Fibroblast of lung (primary cell): Measurements from ENCODE around the gene DUSP23. TPM values are rescaled to one million over a fixed set of nuclear protein-coding genes. Genes with fewer than 3 reads are reported as not detected.

Experiments used
- DNase-seq, 2 donors: peaks; one replicate each; pipeline versions ENCODE4 v3.0.0 to v3.0.0-alpha.2; 2010; ENCODE audit warnings: low read depth in 2 of 2
- H2AFZ ChIP-seq: 2 replicates; pipeline ENCODE4 v1.5.1; 2012; ENCODE audit warnings: low read length, control low read depth, inconsistent platforms
- H3K27ac ChIP-seq: 2 replicates; pipeline ENCODE4 v1.5.1; 2011; ENCODE audit warnings: low read length, control low read depth; ENCODE audit not compliant: insufficient read depth
- H3K27me3 ChIP-seq: 2 replicates; pipeline ENCODE4 v1.5.1; 2011; ENCODE audit warnings: mild to moderate bottlenecking, low read length; ENCODE audit not compliant: control insufficient read depth, insufficient read depth
- H3K36me3 ChIP-seq: 2 replicates; pipeline ENCODE4 v1.5.1; 2011; ENCODE audit warnings: low read length; ENCODE audit not compliant: control insufficient read depth, insufficient read depth
- H3K4me1 ChIP-seq: 2 replicates; pipeline ENCODE4 v1.5.1; 2011; ENCODE audit warnings: low read length; ENCODE audit not compliant: control insufficient read depth, insufficient read depth; ENCODE audit errors: extremely low read depth
- H3K4me2 ChIP-seq: 2 replicates; pipeline ENCODE4 v1.5.1; 2011; ENCODE audit warnings: low read length, control low read depth; ENCODE audit not compliant: insufficient read depth; ENCODE audit errors: extremely low read depth
- H3K4me3 ChIP-seq, 4 experiments: fragments of 200-600 bp in 1 of 4; sonication (generic) in 1 of 4; replicated peaks in 1 of 4; 2 replicates each; pipeline ENCODE4 v1.5.1; 2011 to 2016; ENCODE audit warnings: low read length in 4 of 4, low read depth in 3 of 4, mild to moderate bottlenecking in 3 of 4, control low read depth in 2 of 4, inconsistent platforms in 1 of 4, mixed read lengths in 1 of 4; ENCODE audit not compliant: insufficient read depth in 1 of 4; ENCODE audit errors: control extremely low read depth in 1 of 4
- H3K79me2 ChIP-seq: 2 replicates; pipeline ENCODE4 v1.5.1; 2012; ENCODE audit warnings: mild to moderate bottlenecking, low read length, inconsistent platforms; ENCODE audit not compliant: control insufficient read depth, insufficient read depth
- H3K9ac ChIP-seq: 2 replicates; pipeline ENCODE4 v1.5.1; 2011; ENCODE audit warnings: mild to moderate bottlenecking, low read length, control low read depth; ENCODE audit not compliant: insufficient read depth
- H3K9me3 ChIP-seq: 2 replicates; pipeline ENCODE4 v1.5.1; 2012; ENCODE audit warnings: low read depth, low read length; ENCODE audit not compliant: control insufficient read depth, insufficient read depth
- H4K20me1 ChIP-seq: 2 replicates; pipeline ENCODE4 v1.5.1; 2011; ENCODE audit warnings: low read length; ENCODE audit not compliant: control insufficient read depth, insufficient read depth; ENCODE audit errors: extremely low read depth
- CTCF ChIP-seq, 2 donors: IDR thresholded peaks in 1 of 2; conservative IDR thresholded peaks in 1 of 2; 1 replicate in 1 of 2; 2 replicates in 1 of 2; pipeline ENCODE4 v1.5.1; 2011 to 2012; ENCODE audit warnings: low read length in 2 of 2, control low read depth in 1 of 2, inconsistent platforms in 1 of 2, low read depth in 1 of 2, mild to moderate bottlenecking in 1 of 2
- EZH2 ChIP-seq: IDR thresholded peaks from 2 replicates; pipeline ENCODE4 v1.5.1; 2012; ENCODE audit warnings: low read length, control low read depth, mild to moderate bottlenecking; ENCODE audit errors: missing control alignments
- polyA plus RNA-seq, 2 donors: library from polyadenylated mRNA; depleted of rRNA in 1 of 2; stranded (reverse) in 1 of 2; unstranded in 1 of 2; fragments of >200 nt; gene quantifications; 2 replicates each; pipeline ENCODE4 v1.2.1, GENCODE V29; 2011 to 2012; ENCODE audit warnings: missing spikeins in 1 of 2
- total RNA-seq: library from RNA; depleted of rRNA; stranded (reverse); fragments of >200 nt; gene quantifications from 2 replicates; pipeline ENCODE4 v1.2.1, GENCODE V29; 2014

Gene DUSP23
- total and polyA plus RNA-seq, 2 donors (not counting 1 experiment from before 2014, with no cell fraction given) = 4.7 to 11.6 TPM

DNA sequence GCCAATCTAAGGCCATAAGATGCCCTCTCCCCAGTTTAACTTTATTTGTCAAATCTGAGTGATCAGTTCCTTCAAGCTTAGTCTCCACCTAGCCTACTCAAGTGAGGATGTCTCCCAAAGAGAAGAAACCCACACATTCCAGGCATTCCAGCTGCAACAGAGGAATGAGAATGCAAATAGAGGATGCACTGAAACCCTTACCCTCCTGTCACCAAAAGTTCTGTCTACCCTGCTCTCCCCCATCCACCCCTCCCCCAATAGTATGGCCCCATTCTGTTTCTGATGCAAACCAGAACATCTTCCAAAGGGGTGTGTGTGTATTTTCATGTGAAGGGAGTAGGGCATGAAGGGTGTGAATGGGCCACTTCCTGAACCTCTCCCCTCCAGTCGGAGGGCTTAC, 3.0 kb downstream of the DUSP23 start:
- Histone ChIP-seq H3K27ac (no peak overlapping the region), H2AFZ (no peak overlapping the region), H3K4me1 (no peaks in the 10 kb centered on the region), H3K9ac (no peak overlapping the region), H3K4me2 (no peak overlapping the region), H3K4me3 (no peak overlapping the region), H3K36me3 (no peaks in the 10 kb centered on the region), H3K79me2 (no peaks in the 10 kb centered on the region), H3K9me3 (no peaks in the 10 kb centered on the region), H3K27me3 (no peaks in the 10 kb centered on the region), H4K20me1 (no peaks in the 10 kb centered on the region)
- DNase-seq = no peak
- TF ChIP-seq CTCF (conservative IDR thresholded peaks at IDR 0.05 in 1 of 2, IDR thresholded peaks at IDR 0.05 in 1 of 2; ENCODE audit: low read depth in 1 of 2, low read length in 2 of 2) (no peak), EZH2 (no peak)

DNA sequence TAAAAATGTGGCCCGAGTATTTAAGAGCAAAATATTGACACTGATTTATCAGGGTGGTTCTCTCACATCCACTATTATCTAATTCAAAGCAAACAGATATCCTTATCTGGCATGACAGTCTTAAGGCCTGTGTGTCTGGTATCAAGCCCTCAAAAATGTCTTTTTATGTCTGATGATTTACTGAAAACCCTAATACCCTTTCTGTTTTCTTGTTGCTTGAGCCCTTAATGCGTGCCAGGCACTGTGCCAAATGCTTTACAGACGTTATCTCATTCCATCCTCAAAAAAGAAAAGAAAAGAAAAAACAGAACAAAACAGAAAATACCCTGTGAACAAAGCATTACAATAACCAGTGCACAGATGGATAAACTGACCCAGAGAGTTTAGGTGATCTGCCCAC, 5.7 kb downstream of the DUSP23 start:
- Histone ChIP-seq H3K4me1 (no peaks in the 10 kb centered on the region), H4K20me1 (no peaks in the 10 kb centered on the region), H3K79me2 (no peaks in the 10 kb centered on the region), H3K27me3 (no peaks in the 10 kb centered on the region), H3K9ac (no peak overlapping the region), H3K4me3 (no peak overlapping the region), H3K9me3 (no peaks in the 10 kb centered on the region), H3K27ac (no peak overlapping the region), H3K4me2 (no peak overlapping the region), H2AFZ (no peak overlapping the region), H3K36me3 (no peaks in the 10 kb centered on the region)
- no peak for DNase-seq
- TF ChIP-seq CTCF (conservative IDR thresholded peaks at IDR 0.05 in 1 of 2, IDR thresholded peaks at IDR 0.05 in 1 of 2; ENCODE audit: low read depth in 1 of 2, low read length in 2 of 2) (no peak), EZH2 (no peak)

DNA sequence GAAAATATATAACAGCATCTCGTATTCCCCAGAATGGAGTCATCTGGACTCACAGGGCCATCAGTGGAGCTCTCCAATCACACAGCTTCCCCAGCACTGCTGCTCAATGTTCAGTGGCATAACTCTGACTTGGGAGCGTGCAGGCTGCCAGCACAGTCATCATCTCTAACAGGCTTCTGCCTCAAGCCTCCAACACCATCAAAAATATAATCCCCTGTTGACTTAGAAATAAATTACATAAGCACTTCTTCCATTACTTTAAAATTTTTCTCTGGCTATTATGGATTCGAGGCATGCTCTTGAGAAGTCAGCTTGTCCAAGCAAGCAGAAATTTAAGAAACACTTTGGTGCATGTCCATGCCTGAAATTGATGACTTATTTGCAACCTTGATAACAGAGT, 6.2 kb downstream of the DUSP23 start:
- no peak overlapping the region for H3K9ac ChIP-seq
- DNase-seq = no peak
- no peaks in the 10 kb centered on the region for H4K20me1 ChIP-seq
- H3K9me3 ChIP-seq = no peaks in the 10 kb centered on the region
- no peak overlapping the region for H3K4me2 ChIP-seq
- TF ChIP-seq EZH2 = no peak
- TF ChIP-seq CTCF (conservative IDR thresholded peaks at IDR 0.05 in 1 of 2, IDR thresholded peaks at IDR 0.05 in 1 of 2; ENCODE audit: low read depth in 1 of 2, low read length in 2 of 2) = no peak
- H3K27me3 ChIP-seq = peaks cover 3% of the 10 kb centered on the region
- no peaks in the 10 kb centered on the region for H3K4me1 ChIP-seq
- no peaks in the 10 kb centered on the region for H3K36me3 ChIP-seq
- no peak overlapping the region for H3K4me3 ChIP-seq
- H3K79me2 ChIP-seq = no peaks in the 10 kb centered on the region
- H2AFZ ChIP-seq = no peak overlapping the region
- H3K27ac ChIP-seq = no peak overlapping the region
